GM19025 (cell line): ENCODE measurements around the gene FNTB.
"Not testable (repeated sequence)": the region's sequence is repeated elsewhere in the genome, so short reads cannot be mapped to it uniquely, and the experiment has no call there.

Experiments
- ATAC-seq: cut with Tn5 transposase; IDR thresholded peaks from one replicate; pipeline ENCODE4 v1.9.1; 2021; ENCODE audit warnings: mild to moderate bottlenecking, low read depth, moderate library complexity; ENCODE audit not compliant: unreplicated experiment

Gene FNTB

GRCh38 chr14:65079201-65079600 lies 92.5 kb downstream of the FNTB start:
- no peak for ATAC-seq

- no peak for ATAC-seq
Observed at GRCh38 chr14:65079768-65080167, 93.1 kb downstream of the FNTB start.

- no peak for ATAC-seq
Observed at GRCh38 chr14:65080960-65081747, 94.5 kb downstream of the FNTB start.

- ATAC-seq, result no peak
Observed at GRCh38 chr14:65082930-65083329, 96.2 kb downstream of the FNTB start.

GRCh38 chr14:65084554-65085505 lies 98.1 kb downstream of the FNTB start:
- ATAC-seq, result no peak

GRCh38 chr14:65086686-65087085 lies 100.0 kb downstream of the FNTB start:
- not testable (repeated sequence) for ATAC-seq

GRCh38 chr14:65087835-65088234 lies 101.1 kb downstream of the FNTB start:
- not testable (repeated sequence) for ATAC-seq

GRCh38 chr14:65092349-65092748 lies 105.7 kb downstream of the FNTB start:
- ATAC-seq, result no peak

GRCh38 chr14:65095633-65096205 lies 109.0 kb downstream of the FNTB start:
- ATAC-seq, result no peak

GRCh38 chr14:65096323-65097089 lies 109.8 kb downstream of the FNTB start:
- no peak for ATAC-seq

- ATAC-seq, result no peak
Observed at GRCh38 chr14:65098586-65098985, 111.9 kb downstream of the FNTB start.

GRCh38 chr14:65100922-65101541 lies 114.3 kb downstream of the FNTB start:
- no peak for ATAC-seq

GRCh38 chr14:65101631-65102440 lies 115.1 kb downstream of the FNTB start:
- ATAC-seq, result no peak

GRCh38 chr14:65102441-65103149 lies 115.9 kb downstream of the FNTB start, which contains the start of gene MAX:
Gene MAX, minus strand, starts transcription at chr14:65102517. Its CDS starts 178 bp downstream, at chr14:65102339.
- peak; percentile 83 for ATAC-seq

- no peak for ATAC-seq
Observed at GRCh38 chr14:65103150-65103760, 116.6 kb downstream of the FNTB start.

- ATAC-seq, result no peak
Observed at GRCh38 chr14:65104791-65105190, 118.1 kb downstream of the FNTB start.

GRCh38 chr14:65106316-65106715 lies 119.6 kb downstream of the FNTB start:
- ATAC-seq, result no peak

GRCh38 chr14:65106736-65107135 lies 120.0 kb downstream of the FNTB start:
- ATAC-seq, result no peak
